Measurements from ENCODE around the gene GLIPR2.

GLIPR2 gene

GRCh38 chr9:36192196-36192595, 55.7 kb downstream of the GLIPR2 start:
- DNase-seq (ENCODE audit: low read depth in 3 of 3, low spot score in 1 of 3), result no peak

GRCh38 chr9:36193023-36193422, 56.5 kb downstream of the GLIPR2 start:
- no peak for DNase-seq (ENCODE audit: low read depth in 3 of 3, low spot score in 1 of 3)

DNA sequence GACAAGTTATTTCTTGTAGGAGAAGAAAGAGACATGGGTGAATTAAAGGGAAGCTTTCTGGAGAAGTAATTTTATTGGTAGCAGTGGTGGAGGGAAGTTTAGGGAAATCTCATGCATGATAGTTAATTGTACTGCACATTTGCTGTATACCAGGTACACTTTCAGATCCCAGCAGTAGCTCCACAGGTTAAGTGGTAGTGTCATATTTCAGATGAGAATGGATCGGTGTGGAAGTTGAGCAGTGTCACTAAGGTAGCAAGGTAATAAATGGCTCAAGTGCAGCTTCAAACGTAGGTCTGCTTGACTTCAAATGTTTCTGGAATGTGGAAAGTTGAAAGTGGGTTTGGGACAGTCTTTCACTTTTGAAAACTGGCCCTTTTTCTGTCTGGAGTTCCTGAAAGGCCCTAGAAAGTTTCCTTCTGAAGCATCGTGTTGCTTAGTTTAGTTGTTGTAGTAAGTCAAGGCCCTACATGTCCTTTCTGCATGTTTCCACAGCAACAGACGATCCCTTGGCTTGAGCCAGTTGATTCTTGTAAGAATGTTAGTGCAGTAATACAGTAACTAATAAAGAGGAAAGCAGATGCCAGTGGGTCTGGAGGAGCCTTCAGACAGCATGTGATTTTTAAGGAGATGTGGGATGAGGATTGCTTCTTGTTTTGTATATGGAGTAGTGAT, 57.9 kb downstream of the GLIPR2 start:
- no peak for DNase-seq (ENCODE audit: low read depth in 3 of 3, low spot score in 1 of 3)

DNA sequence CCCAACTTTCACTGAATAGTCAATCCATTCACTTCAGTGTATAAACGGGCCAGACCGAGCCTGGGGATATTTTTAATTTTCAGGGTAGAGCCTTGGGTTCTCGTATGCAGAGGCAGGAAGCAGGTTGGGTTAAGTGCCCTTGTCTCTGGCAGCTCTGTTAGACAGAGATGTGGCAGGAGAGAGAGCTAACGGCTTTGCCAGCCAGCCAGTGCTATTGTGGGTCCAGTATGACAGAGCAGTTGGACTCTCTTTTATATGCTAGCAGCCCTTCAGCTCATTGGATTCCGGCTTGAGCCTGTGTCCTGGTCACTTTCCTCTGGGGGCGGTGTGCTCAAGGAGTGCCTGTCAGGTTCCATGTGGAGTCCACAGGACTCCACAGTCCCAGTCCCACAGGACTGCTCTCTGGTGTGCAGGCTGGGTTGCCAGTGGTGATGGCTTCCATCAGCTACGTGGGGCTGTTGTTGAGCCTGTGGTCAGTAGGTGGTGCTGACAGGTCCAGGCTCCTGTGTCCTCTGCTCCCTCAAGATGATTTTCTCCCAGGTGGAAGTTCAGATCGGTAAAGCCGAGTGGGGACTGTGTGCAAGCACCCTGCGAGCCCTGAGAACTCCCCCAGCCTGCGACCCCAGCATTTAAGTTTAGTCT, 68.5 kb downstream of the GLIPR2 start:
- DNase-seq (ENCODE audit: low read depth in 3 of 3, low spot score in 1 of 3), result no peak

- DNase-seq (ENCODE audit: low read depth in 3 of 3, low spot score in 1 of 3), result no peak
These were observed 70.5 kb downstream of the GLIPR2 start for GRCh38 chr9:36207016-36207415.

- no peak for DNase-seq (ENCODE audit: low read depth in 3 of 3, low spot score in 1 of 3)
These were observed 71.0 kb downstream of the GLIPR2 start for GRCh38 chr9:36207546-36208012.

- DNase-seq (ENCODE audit: low read depth in 3 of 3, low spot score in 1 of 3), result no peak
These were observed 72.2 kb downstream of the GLIPR2 start for GRCh38 chr9:36208521-36209253.

DNA sequence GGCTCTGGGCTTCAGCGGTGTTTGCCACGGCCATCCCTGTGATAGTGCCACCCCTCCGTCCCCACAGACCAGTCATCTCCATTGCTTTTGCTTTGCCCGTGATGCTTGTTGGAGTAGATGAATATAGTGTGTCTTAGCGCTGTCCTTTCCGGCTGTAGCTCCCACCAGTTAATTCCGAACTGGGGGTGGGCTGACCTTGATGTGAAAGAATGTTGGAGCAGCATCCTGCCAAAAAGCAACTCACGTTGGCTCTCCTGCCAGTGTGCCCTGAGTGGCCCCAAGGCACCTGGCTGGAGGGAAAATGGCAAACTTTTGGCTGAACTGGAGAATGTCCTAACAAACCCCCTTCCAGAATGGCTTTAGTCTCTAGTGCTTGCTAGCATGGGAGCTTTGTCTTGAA, 74.2 kb downstream of the GLIPR2 start:
- DNase-seq (ENCODE audit: low read depth in 3 of 3, low spot score in 1 of 3), result no peak

DNA sequence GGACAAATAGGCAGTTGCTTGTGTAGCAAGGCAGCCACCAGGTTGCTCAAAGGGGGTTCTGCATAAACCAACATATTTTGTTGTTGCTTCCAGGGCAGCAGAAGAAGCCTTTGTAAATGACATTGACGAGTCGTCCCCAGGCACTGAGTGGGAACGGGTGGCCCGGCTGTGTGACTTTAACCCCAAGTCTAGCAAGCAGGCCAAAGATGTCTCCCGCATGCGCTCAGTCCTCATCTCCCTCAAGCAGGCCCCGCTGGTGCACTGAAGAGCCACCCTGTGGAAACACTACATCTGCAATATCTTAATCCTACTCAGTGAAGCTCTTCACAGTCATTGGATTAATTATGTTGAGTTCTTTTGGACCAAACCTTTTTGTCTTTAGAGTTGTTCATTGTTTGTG, 75.0 kb downstream of the GLIPR2 start:
- DNase-seq (ENCODE audit: low read depth in 3 of 3, low spot score in 1 of 3), result no peak

DNA sequence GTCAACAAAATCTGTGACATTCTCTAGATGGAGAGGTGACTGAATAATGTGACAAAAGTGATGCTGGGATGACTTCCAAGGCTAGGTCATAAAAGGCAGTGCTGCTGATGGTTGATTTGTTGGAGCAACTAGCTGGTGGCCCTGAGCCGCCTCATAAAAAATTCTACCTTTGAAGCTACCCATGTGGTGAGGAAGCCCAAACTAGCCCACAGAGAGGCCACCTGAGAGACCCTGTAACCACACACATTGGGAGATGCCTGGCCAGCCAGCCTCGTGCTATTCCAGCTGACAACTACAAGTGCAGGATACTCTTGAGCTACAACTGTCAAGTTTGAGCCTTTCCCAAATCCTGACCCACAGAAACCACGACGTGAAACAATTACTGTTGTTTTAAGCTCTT, 76.9 kb downstream of the GLIPR2 start:
- DNase-seq (ENCODE audit: low read depth in 3 of 3, low spot score in 1 of 3), result no peak
